22Rv1 (cell line): ENCODE measurements around the gene ZNF846.

Experiments used
- ZFX ChIP-seq: fragments of 450-650 bp; IDR thresholded peaks from 2 replicates; pipeline ENCODE4 v1.6.1; 2017; ENCODE audit warnings: antibody characterized with exemption, borderline replicate concordance
- TF ChIP-seq, protein P1 (sequence below): fragments of 450-650 bp; IDR thresholded peaks from 2 replicates; pipeline ENCODE4 v1.5.1; 2017; ENCODE audit warnings: mild to moderate bottlenecking

GRCh38 chr19:9785367-9786331 is 17.1 kb upstream of the ZNF846 start:
- TF ChIP-seq, protein P1, sequence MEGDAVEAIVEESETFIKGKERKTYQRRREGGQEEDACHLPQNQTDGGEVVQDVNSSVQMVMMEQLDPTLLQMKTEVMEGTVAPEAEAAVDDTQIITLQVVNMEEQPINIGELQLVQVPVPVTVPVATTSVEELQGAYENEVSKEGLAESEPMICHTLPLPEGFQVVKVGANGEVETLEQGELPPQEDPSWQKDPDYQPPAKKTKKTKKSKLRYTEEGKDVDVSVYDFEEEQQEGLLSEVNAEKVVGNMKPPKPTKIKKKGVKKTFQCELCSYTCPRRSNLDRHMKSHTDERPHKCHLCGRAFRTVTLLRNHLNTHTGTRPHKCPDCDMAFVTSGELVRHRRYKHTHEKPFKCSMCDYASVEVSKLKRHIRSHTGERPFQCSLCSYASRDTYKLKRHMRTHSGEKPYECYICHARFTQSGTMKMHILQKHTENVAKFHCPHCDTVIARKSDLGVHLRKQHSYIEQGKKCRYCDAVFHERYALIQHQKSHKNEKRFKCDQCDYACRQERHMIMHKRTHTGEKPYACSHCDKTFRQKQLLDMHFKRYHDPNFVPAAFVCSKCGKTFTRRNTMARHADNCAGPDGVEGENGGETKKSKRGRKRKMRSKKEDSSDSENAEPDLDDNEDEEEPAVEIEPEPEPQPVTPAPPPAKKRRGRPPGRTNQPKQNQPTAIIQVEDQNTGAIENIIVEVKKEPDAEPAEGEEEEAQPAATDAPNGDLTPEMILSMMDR: no peak
- TF ChIP-seq ZFX: no peak
